Body of pancreas (tissue), 4 donors: ENCODE measurements around the gene RTKN2.

Experiments
- POLR2A ChIP-seq, 3 donors: fragments of 450-650 bp; IDR thresholded peaks; one replicate each; pipeline ENCODE4 v1.6.1; 2016; ENCODE audit warnings: antibody characterized with exemption in 3 of 3, mild to moderate bottlenecking in 2 of 3
- TF ChIP-seq, protein P1 (sequence below), 7 experiments: fragments of 450-650 bp in 4 of 7; fragments of 200-600 bp in 3 of 7; sonication (generic) in 3 of 7; IDR thresholded peaks; one replicate each; pipeline ENCODE4 v1.5.1; 2016 to 2019; ENCODE audit warnings: antibody characterized with exemption in 7 of 7

DNA sequence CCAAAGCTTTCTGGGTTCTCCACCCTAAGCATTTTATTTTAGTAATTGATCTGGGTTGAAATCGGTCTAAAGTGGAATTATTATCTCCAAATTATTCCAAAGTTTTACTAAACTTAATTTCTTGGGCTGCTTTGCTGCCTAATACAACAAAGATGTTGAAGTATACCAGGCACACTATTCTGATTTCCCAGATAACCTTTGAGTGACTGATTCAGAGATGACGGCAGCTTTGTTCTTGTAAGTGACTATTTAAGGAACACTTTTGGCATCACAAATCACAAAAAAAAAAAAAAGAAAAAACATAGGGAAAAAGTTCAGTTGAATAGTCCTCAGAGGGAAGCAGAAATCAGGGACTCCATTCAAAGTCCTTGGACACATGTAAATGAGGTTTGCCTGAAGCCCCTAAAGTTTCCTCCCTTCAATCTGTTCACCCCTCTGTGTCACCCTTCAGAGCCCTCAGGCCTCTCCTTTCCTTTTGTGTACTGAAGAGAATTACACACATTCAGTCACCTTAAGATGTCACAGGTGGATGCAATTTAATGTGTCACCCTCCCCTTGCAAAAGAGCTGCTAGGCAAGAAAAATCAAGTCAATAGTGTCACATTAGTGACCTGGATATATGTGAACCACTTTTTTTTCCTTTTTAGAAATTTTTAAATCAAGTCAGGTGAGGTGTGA is 81.5 kb downstream of the RTKN2 start:
- TF ChIP-seq, protein P1, sequence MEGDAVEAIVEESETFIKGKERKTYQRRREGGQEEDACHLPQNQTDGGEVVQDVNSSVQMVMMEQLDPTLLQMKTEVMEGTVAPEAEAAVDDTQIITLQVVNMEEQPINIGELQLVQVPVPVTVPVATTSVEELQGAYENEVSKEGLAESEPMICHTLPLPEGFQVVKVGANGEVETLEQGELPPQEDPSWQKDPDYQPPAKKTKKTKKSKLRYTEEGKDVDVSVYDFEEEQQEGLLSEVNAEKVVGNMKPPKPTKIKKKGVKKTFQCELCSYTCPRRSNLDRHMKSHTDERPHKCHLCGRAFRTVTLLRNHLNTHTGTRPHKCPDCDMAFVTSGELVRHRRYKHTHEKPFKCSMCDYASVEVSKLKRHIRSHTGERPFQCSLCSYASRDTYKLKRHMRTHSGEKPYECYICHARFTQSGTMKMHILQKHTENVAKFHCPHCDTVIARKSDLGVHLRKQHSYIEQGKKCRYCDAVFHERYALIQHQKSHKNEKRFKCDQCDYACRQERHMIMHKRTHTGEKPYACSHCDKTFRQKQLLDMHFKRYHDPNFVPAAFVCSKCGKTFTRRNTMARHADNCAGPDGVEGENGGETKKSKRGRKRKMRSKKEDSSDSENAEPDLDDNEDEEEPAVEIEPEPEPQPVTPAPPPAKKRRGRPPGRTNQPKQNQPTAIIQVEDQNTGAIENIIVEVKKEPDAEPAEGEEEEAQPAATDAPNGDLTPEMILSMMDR (IDR thresholded peaks at IDR 0.05), result no peak
- TF ChIP-seq POLR2A (IDR thresholded peaks at IDR 0.05), result no peak
